Measurements from ENCODE around the gene CARNS1.

The CARNS1 gene

DNA sequence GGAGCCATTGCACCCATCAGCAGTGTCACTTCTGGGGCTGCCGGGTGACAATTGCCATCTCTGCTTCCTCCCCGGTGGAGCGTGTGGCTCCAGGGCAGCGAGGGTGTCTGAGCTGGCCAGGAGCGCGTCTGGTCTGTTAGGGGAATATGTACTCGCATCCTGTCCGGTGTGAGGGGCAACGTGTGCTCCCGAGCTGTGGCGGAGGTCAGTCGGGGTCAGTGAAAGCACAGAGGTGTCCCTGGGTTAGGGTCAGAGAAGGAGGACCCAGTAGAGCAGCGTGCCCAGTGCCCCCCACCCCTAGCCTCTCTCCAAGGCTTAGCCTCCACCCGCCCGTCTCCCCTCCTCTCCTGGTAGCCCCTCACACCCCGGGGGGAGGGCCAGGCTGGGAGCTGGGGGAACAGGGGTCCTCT is 43.6 kb upstream of the CARNS1 start:
- Histone ChIP-seq H3K9me3 (ENCODE audit: control insufficient read depth in 1 of 2, low read length in 2 of 2) (no peaks in the 10 kb centered on the region), H3K27ac (ENCODE audit: low read length) (peak overlapping the region; percentile 45), H3K27me3 (ENCODE audit: low read depth, low read length) (no peaks in the 10 kb centered on the region), H3K4me1 (ENCODE audit: control insufficient read depth in 1 of 2, insufficient read depth in 2 of 2, low read length in 2 of 2) (peaks cover 27 to 50% of the 10 kb centered on the region in 2 donors), H3K36me3 (ENCODE audit: control insufficient read depth in 1 of 2, insufficient read depth in 2 of 2, low read length in 2 of 2) (peaks cover 0 to 3% of the 10 kb centered on the region in 2 donors), H3K4me3 (ENCODE audit: low read depth in 1 of 2, low read length in 2 of 2) (peak overlapping the region; percentile 33 to 56)

- peak overlapping the region; percentile 45 for H3K27ac ChIP-seq (ENCODE audit: low read length)
- H3K9me3 ChIP-seq (ENCODE audit: control insufficient read depth in 1 of 2, low read length in 2 of 2): no peaks in the 10 kb centered on the region
- H3K4me1 ChIP-seq (ENCODE audit: control insufficient read depth in 1 of 2, insufficient read depth in 2 of 2, low read length in 2 of 2): peaks cover 27 to 45% of the 10 kb centered on the region in 2 donors
- H3K36me3 ChIP-seq (ENCODE audit: control insufficient read depth in 1 of 2, insufficient read depth in 2 of 2, low read length in 2 of 2): peaks cover 0 to 3% of the 10 kb centered on the region in 2 donors
- no peaks in the 10 kb centered on the region for H3K27me3 ChIP-seq (ENCODE audit: low read depth, low read length)
- peak overlapping the region; percentile 33 to 71 for H3K4me3 ChIP-seq (ENCODE audit: low read depth in 1 of 2, low read length in 2 of 2)
These were observed 43.0 kb upstream of the CARNS1 start for GRCh38 chr11:67372321-67372992.

DNA sequence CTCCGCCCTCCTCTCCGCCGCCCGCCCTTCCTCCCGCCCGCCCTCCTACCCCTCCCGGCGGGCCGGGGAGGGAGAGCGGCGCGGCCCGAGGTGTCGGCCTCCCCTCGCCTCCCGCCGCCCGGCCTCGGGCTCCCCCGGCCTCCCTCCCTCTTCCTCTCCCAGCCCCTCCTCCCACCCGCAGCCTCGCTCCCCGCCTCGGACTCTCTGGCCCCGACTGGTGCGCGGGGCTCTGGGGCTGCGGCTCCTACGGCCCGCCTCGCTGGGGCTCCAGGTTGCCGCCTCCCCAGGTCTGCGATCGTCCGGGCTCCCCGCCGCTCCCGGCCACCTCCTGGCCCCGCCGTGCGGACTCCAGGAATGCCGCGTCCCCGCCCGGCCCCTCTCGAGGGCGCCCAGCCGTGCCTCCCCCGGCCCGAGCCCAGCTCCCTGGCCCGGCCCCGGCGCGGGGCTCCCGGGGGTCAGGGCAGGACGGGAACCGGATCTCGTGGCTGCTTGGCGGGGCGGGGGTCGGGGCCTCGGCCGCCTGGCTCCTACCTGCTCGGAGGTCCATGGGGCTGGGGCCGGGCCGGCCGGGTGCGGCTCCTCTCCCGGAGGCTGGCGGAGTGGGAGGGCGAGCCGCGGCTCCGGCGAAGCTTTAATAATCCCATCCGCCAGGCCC is 42.4 kb upstream of the CARNS1 start, which contains the start of gene CLCF1:
Gene CLCF1, minus strand, starts transcription at position 606 of the 655 bp plus-strand sequence. Its CDS starts 59 bp downstream, at position 547.
- Histone ChIP-seq H3K4me1 (ENCODE audit: control insufficient read depth in 1 of 2, insufficient read depth in 2 of 2, low read length in 2 of 2) (peaks cover 27 to 39% of the 10 kb centered on the region in 2 donors), H3K27ac (ENCODE audit: low read length) (peak within 1 kb of the TSS; percentile 65), H3K36me3 (ENCODE audit: control insufficient read depth in 1 of 2, insufficient read depth in 2 of 2, low read length in 2 of 2) (peaks cover 0 to 3% of the 10 kb centered on the region in 2 donors), H3K27me3 (ENCODE audit: low read depth, low read length) (no peaks in the 10 kb centered on the region), H3K4me3 (ENCODE audit: low read depth in 1 of 2, low read length in 2 of 2) (peak within 1 kb of the TSS; percentile 52 to 71), H3K9me3 (ENCODE audit: control insufficient read depth in 1 of 2, low read length in 2 of 2) (no peaks in the 10 kb centered on the region)

DNA sequence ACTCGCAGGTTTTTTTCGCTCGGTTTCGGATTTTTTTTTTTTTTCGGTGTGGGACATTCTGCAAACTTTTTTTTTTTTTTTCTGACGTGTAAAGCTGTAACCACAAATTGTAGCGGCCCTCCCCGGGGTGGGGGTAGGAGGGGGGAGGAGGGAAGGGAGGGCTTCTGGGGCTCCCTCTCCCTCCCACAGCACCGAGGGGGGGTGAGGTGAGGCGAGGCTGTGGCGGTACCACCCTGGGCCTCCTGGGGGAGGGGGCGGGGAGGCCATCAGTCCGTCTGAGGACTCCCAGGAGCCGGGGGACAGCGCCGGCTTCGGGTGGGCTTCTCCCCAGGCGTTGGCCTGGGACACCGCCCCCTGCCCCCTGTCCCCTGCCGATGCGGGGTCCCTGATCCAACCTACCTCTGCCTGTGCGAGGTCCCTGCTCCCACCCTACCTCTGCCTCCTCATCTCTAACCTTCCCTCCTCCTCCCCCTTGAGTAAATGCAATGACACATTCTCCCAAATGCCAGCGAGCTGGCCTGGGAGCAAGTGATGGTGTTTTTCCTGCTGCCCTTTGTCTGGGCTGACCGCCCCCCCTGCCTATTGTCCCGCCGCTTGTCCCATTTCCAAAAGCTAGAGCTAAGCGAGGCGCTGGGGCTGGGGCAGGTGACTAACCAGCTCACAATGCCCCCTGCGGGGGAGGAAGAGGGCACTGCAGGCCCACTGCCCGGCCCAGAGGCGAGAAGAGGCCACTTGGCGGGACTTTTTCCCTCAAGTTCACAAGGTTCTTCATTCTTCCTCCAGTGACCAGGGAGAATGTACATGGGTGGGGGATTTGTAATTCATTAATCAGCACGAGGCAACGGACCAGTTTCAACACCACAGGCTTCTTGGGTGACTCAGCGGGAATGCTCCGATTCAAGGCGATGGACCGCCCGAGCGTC is 41.6 kb upstream of the CARNS1 start:
- peaks cover 0 to 3% of the 10 kb centered on the region in 2 donors for H3K36me3 ChIP-seq (ENCODE audit: control insufficient read depth in 1 of 2, insufficient read depth in 2 of 2, low read length in 2 of 2)
- H3K4me1 ChIP-seq (ENCODE audit: control insufficient read depth in 1 of 2, insufficient read depth in 2 of 2, low read length in 2 of 2): peaks cover 26 to 39% of the 10 kb centered on the region in 2 donors
- H3K27me3 ChIP-seq (ENCODE audit: low read depth, low read length): no peaks in the 10 kb centered on the region
- peak overlapping the region; percentile 65 for H3K27ac ChIP-seq (ENCODE audit: low read length)
- peak overlapping the region; percentile 52 to 71 for H3K4me3 ChIP-seq (ENCODE audit: low read depth in 1 of 2, low read length in 2 of 2)
- H3K9me3 ChIP-seq (ENCODE audit: control insufficient read depth in 1 of 2, low read length in 2 of 2): no peaks in the 10 kb centered on the region

DNA sequence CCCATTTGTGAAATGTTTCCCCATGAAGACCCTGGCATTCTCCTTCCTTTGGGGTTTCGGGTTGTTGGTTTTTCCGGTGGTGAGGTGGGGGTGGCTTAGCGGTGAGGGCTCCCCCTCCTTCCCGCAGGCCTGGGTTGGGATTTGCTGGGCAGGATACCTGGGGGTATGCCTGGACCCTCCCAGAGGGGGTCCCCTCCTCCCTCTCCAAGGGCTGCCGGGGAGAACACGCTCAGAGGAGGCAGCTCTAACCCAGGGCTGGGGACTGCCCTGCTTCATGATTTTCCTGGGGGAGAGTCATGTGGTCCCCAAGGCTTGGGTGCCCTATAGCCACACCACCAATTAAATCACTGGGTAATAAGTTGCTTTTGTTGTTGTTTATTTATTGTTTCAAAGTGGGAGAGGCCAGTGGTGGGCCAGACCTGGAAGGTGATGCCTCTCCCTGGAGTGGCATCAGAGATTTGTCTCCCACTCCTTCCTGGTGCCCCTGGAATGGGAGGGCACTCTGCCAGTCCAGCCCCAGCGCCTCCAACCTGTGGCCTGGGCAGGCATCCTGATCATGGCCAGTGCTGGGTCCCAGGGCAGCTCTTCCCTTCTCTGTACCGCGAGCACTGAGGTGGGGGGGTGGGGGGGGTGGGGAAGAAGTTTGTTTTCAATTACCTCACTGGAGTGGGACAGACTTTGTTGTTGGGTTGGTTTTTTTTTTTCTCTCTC is 40.8 kb upstream of the CARNS1 start:
- H3K9me3 ChIP-seq (ENCODE audit: control insufficient read depth in 1 of 2, low read length in 2 of 2): no peaks in the 10 kb centered on the region
- H3K27ac ChIP-seq (ENCODE audit: low read length): peak overlapping the region; percentile 65
- H3K4me3 ChIP-seq (ENCODE audit: low read depth in 1 of 2, low read length in 2 of 2): peak overlapping the region in 1 of 2 donors; percentile 37
- peaks cover 0 to 3% of the 10 kb centered on the region in 2 donors for H3K36me3 ChIP-seq (ENCODE audit: control insufficient read depth in 1 of 2, insufficient read depth in 2 of 2, low read length in 2 of 2)
- peaks cover 18 to 39% of the 10 kb centered on the region in 2 donors for H3K4me1 ChIP-seq (ENCODE audit: control insufficient read depth in 1 of 2, insufficient read depth in 2 of 2, low read length in 2 of 2)
- H3K27me3 ChIP-seq (ENCODE audit: low read depth, low read length): no peaks in the 10 kb centered on the region

DNA sequence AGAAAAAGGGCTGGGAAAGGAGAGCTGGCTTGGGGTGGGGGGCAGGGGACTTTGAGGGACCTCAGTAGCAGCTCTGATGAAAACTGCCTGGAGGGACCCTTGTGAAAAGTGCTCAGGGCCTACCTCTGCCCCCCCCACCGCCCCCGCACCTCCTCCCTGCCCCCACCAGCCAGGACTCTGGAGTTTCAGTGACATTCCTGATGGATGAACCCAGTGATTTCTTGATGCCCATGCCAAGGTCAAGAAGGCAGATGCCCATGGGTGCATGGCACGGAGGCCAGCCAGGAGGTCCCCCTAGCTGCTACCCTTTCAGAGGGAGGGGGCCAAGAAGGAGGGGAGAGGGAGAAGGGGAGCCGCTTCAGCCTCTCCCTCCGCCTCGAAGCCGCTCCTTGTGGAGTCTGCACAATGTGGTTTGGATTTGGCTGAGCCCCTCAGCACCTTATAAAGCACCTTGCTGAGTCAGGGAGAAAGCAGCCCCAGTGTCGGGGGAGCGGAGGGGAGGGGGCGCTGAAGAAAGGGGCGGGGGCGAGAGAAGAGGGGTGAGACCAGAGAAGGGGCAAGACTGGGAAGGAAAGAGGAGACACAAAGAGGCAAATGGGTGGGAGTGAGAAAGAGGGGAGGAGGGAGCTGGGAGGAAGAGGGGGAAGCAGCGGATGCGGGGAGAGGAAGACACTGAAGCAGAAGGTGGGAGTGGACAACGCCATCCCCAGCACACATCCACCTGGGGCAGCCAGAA is 40.0 kb upstream of the CARNS1 start:
- Histone ChIP-seq H3K4me3 (ENCODE audit: low read depth in 1 of 2, low read length in 2 of 2) (no peak overlapping the region), H3K36me3 (ENCODE audit: control insufficient read depth in 1 of 2, insufficient read depth in 2 of 2, low read length in 2 of 2) (peaks cover 0 to 3% of the 10 kb centered on the region in 2 donors), H3K27ac (ENCODE audit: low read length) (no peak overlapping the region), H3K4me1 (ENCODE audit: control insufficient read depth in 1 of 2, insufficient read depth in 2 of 2, low read length in 2 of 2) (peaks cover 17 to 36% of the 10 kb centered on the region in 2 donors), H3K27me3 (ENCODE audit: low read depth, low read length) (no peaks in the 10 kb centered on the region), H3K9me3 (ENCODE audit: control insufficient read depth in 1 of 2, low read length in 2 of 2) (no peaks in the 10 kb centered on the region)

DNA sequence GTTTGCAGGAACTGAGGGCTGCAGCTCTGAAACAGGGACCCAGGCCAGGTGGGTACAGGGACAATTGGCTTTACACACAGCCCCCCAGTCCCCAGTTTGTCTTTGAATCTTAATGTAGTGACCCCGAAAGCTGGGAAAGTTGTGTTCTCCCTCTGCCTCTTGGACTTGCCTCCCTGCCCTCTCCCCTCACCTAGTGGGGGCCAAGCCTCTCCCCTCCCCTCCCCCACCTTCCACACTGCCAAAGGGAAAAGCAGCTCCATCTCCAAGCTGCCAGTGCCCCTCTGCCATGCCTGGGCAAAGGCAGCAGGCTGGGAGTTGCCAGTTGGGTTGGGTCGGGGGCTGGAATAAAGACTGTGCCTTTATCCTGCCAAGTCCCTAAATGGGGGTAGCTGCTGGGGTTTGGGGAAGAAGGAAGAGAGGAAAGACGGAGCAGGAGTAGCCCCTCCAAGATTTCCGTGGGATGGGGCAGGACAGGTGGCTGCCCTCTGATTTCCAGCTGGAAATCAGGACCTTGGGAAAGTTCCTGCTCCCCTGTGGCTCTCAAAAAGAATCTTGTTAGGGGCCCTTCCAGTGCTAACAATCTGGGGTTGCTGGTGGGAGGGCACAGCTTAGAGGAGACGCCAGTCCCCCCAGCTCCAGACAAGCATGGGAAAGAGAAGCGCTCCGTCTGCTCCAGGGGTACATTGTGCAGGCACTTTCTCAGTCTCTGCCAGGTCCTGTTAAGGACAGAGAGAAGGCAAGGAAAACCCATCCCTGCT is 39.2 kb upstream of the CARNS1 start:
- Histone ChIP-seq H3K4me1 (ENCODE audit: control insufficient read depth in 1 of 2, insufficient read depth in 2 of 2, low read length in 2 of 2) (peaks cover 11 to 28% of the 10 kb centered on the region in 2 donors), H3K4me3 (ENCODE audit: low read depth in 1 of 2, low read length in 2 of 2) (no peak overlapping the region), H3K27me3 (ENCODE audit: low read depth, low read length) (no peaks in the 10 kb centered on the region), H3K27ac (ENCODE audit: low read length) (no peak overlapping the region), H3K36me3 (ENCODE audit: control insufficient read depth in 1 of 2, insufficient read depth in 2 of 2, low read length in 2 of 2) (peaks cover 0 to 3% of the 10 kb centered on the region in 2 donors), H3K9me3 (ENCODE audit: control insufficient read depth in 1 of 2, low read length in 2 of 2) (no peaks in the 10 kb centered on the region)

GRCh38 chr11:67376873-67377808 is 38.3 kb upstream of the CARNS1 start:
- Histone ChIP-seq H3K27ac (ENCODE audit: low read length) (no peak overlapping the region), H3K36me3 (ENCODE audit: control insufficient read depth in 1 of 2, insufficient read depth in 2 of 2, low read length in 2 of 2) (peaks cover 0 to 3% of the 10 kb centered on the region in 2 donors), H3K27me3 (ENCODE audit: low read depth, low read length) (no peaks in the 10 kb centered on the region), H3K9me3 (ENCODE audit: control insufficient read depth in 1 of 2, low read length in 2 of 2) (no peaks in the 10 kb centered on the region), H3K4me3 (ENCODE audit: low read depth in 1 of 2, low read length in 2 of 2) (no peak overlapping the region), H3K4me1 (ENCODE audit: control insufficient read depth in 1 of 2, insufficient read depth in 2 of 2, low read length in 2 of 2) (peaks cover 5 to 20% of the 10 kb centered on the region in 2 donors)

DNA sequence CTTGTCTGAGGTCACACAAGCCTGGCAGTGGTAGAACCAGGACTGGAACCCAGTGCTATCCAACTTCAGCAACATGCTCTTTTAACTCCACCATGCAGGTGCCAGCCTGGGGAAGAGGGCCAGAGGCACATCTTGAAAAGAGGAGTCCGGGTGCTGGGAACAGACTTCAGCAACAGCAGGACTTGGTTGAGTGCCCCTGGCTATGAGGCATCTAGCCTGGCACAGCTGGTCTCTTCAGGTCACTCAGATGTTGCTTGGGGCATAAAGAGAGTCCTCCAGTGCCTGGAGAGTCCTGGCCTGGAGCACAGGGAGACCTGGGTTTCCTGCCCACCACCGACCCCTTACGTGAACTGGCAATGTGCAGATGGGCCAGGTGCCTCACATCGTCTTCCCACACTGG is 36.9 kb upstream of the CARNS1 start:
- Histone ChIP-seq H3K4me1 (ENCODE audit: control insufficient read depth in 1 of 2, insufficient read depth in 2 of 2, low read length in 2 of 2) (peaks cover 5 to 19% of the 10 kb centered on the region in 2 donors), H3K9me3 (ENCODE audit: control insufficient read depth in 1 of 2, low read length in 2 of 2) (no peaks in the 10 kb centered on the region), H3K27ac (ENCODE audit: low read length) (no peak overlapping the region), H3K4me3 (ENCODE audit: low read depth in 1 of 2, low read length in 2 of 2) (no peak overlapping the region), H3K27me3 (ENCODE audit: low read depth, low read length) (no peaks in the 10 kb centered on the region), H3K36me3 (ENCODE audit: control insufficient read depth in 1 of 2, insufficient read depth in 2 of 2, low read length in 2 of 2) (peaks cover 0 to 3% of the 10 kb centered on the region in 2 donors)

Measured in muscle layer of duodenum (tissue), 2 donors.